ENCODE data around the gene GLS.
"Not testable (repeated sequence)": the region's sequence is repeated elsewhere in the genome, so short reads cannot be mapped to it uniquely, and the experiment has no call there.

The GLS gene

GRCh38 chr2:190929919-190930318 is 49.3 kb downstream of the GLS start:
- DNase-seq (ENCODE audit: low read depth in 2 of 2, low spot score in 1 of 2), result no peak

- DNase-seq (ENCODE audit: low read depth in 2 of 2, low spot score in 1 of 2), result no peak
These were observed 49.8 kb downstream of the GLS start for GRCh38 chr2:190930411-190930810.

GRCh38 chr2:190932514-190932913 is 51.9 kb downstream of the GLS start:
- no peak for DNase-seq (ENCODE audit: low read depth in 2 of 2, low spot score in 1 of 2)

- no peak for DNase-seq (ENCODE audit: low read depth in 2 of 2, low spot score in 1 of 2)
These were observed 52.7 kb downstream of the GLS start for GRCh38 chr2:190933361-190933760.

- no peak for DNase-seq (ENCODE audit: low read depth in 2 of 2, low spot score in 1 of 2)
These were observed 54.4 kb downstream of the GLS start for GRCh38 chr2:190935054-190935453.

- DNase-seq (ENCODE audit: low read depth in 2 of 2, low spot score in 1 of 2), result no peak
These were observed 58.2 kb downstream of the GLS start for GRCh38 chr2:190938771-190939335.

- no peak for DNase-seq (ENCODE audit: low read depth in 2 of 2, low spot score in 1 of 2)
These were observed 59.8 kb downstream of the GLS start for GRCh38 chr2:190940454-190940853.

- no peak for DNase-seq (ENCODE audit: low read depth in 2 of 2, low spot score in 1 of 2)
These were observed 61.0 kb downstream of the GLS start for GRCh38 chr2:190941571-190941970.

GRCh38 chr2:190942697-190943096 is 62.1 kb downstream of the GLS start:
- no peak for DNase-seq (ENCODE audit: low read depth in 2 of 2, low spot score in 1 of 2)

GRCh38 chr2:190943706-190944105 is 63.1 kb downstream of the GLS start:
- no peak for DNase-seq (ENCODE audit: low read depth in 2 of 2, low spot score in 1 of 2)

GRCh38 chr2:190947141-190947540 is 66.5 kb downstream of the GLS start:
- DNase-seq (ENCODE audit: low read depth in 2 of 2, low spot score in 1 of 2), result no peak

GRCh38 chr2:190947711-190948251 is 67.2 kb downstream of the GLS start:
- no peak for DNase-seq (ENCODE audit: low read depth in 2 of 2, low spot score in 1 of 2)

- no peak for DNase-seq (ENCODE audit: low read depth in 2 of 2, low spot score in 1 of 2)
These were observed 68.0 kb downstream of the GLS start for GRCh38 chr2:190948671-190949070.

GRCh38 chr2:190950566-190950991 is 70.0 kb downstream of the GLS start:
- DNase-seq (ENCODE audit: low read depth in 2 of 2, low spot score in 1 of 2), result no peak

GRCh38 chr2:190953257-190953656 is 72.6 kb downstream of the GLS start:
- DNase-seq (ENCODE audit: low read depth in 2 of 2, low spot score in 1 of 2), result no peak

GRCh38 chr2:190959911-190960788 is 79.5 kb downstream of the GLS start:
- no peak for DNase-seq (ENCODE audit: low read depth in 2 of 2, low spot score in 1 of 2)

- not testable (repeated sequence) for DNase-seq (ENCODE audit: low read depth in 2 of 2, low spot score in 1 of 2)
These were observed 80.5 kb downstream of the GLS start for GRCh38 chr2:190961117-190961516.

- DNase-seq (ENCODE audit: low read depth in 2 of 2, low spot score in 1 of 2), result no peak
These were observed 81.4 kb downstream of the GLS start for GRCh38 chr2:190961918-190962487.

- DNase-seq (ENCODE audit: low read depth in 2 of 2, low spot score in 1 of 2), result no peak
These were observed 82.5 kb downstream of the GLS start for GRCh38 chr2:190963088-190963487.

GRCh38 chr2:190964170-190964795 is 83.7 kb downstream of the GLS start:
- DNase-seq (ENCODE audit: low read depth in 2 of 2, low spot score in 1 of 2), result no peak

GRCh38 chr2:190965580-190966222 is 85.1 kb downstream of the GLS start:
- no peak for DNase-seq (ENCODE audit: low read depth in 2 of 2, low spot score in 1 of 2)

All from stimulated activated CD8-positive, alpha-beta memory T cell treated with anti-CD3 and anti-CD28 coated beads, Interleukin-4, amount 100 ng/mL, for 4 hours (primary cell).